AG09309 (cell line): Measurements from ENCODE around the gene RETSAT.
"Not testable (repeated sequence)": the region's sequence is repeated elsewhere in the genome, so short reads cannot be mapped to it uniquely, and the experiment has no call there.

ENCODE experiments used
- DNase-seq: peaks from one replicate; pipeline ENCODE4 v3.0.0-alpha.2; 2010; ENCODE audit warnings: low read depth
- H3K4me3 ChIP-seq: 2 replicates; pipeline ENCODE4 v1.5.1; 2011; ENCODE audit warnings: mild to moderate bottlenecking, low read depth, low read length, moderate library complexity; ENCODE audit not compliant: control insufficient read depth
- CTCF ChIP-seq: IDR thresholded peaks from 2 replicates; pipeline ENCODE4 v1.5.1; 2011; ENCODE audit warnings: mild to moderate bottlenecking, low read depth, low read length, inconsistent platforms; ENCODE audit not compliant: insufficient read depth, control insufficient read depth; ENCODE audit errors: missing control alignments

RETSAT gene

DNA sequence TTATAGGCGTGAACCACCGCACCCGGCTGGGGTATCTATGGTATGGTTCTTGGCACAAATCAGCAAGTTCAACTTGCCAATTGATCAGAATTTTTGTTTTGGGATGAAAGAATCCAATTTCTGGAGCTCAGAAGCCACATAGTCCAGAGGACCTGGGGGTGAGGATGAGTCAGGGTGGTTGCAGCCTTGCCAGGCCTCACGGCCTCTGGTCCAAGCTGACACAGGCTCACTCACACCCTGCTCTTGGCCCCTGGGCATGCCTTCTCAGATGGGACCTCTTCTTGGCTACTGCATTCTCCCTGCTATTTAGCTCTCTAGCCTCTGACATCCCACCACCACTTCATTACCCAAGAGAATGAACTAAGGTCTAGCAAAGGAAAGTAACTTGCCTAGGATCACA is 39.5 kb upstream of the RETSAT start:
- DNase-seq: no peak
- H3K4me3 ChIP-seq: no peak overlapping the region
- TF ChIP-seq CTCF: no peak

DNA sequence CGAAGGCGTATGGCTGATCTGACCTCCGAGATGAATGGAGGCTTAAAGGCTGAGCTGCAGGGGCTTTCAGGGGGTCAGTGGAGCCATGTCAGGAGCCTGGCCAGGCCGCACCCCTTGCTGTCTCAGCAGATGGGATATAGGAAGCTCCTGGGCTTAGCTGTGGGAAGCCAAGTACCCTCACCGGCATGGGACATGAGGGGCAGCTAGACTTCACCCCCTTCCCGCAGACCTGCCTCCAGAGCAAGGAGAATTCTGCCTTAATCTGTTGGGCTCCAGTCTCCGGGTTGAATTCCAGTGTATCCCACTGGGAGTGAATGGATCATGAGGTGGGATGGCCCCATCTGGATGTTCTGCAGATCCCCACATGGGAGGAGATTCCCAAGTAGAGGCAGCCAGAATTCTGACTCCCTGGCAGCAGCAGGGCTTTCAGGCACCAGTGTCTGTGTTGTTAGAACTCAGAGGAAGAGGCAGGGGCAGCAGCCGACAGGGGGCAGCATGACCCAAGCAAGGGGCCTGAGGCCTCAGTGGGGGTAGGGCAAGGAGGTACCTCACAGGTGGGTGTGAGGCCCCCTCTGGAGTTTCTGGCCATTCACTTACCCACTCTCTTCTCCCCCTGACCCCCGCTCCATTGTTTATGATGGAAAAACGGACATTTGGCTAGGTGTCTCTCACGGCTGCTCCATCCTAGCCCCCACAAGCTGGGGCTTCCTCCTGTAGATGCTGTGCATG is 36.8 kb upstream of the RETSAT start:
- no peak for DNase-seq
- H3K4me3 ChIP-seq: no peak overlapping the region
- TF ChIP-seq CTCF: peak; percentile 79

GRCh38 chr2:85388878-85389538 is 34.7 kb upstream of the RETSAT start:
- no peak for TF ChIP-seq CTCF
- H3K4me3 ChIP-seq: no peak overlapping the region
- no peak for DNase-seq

DNA sequence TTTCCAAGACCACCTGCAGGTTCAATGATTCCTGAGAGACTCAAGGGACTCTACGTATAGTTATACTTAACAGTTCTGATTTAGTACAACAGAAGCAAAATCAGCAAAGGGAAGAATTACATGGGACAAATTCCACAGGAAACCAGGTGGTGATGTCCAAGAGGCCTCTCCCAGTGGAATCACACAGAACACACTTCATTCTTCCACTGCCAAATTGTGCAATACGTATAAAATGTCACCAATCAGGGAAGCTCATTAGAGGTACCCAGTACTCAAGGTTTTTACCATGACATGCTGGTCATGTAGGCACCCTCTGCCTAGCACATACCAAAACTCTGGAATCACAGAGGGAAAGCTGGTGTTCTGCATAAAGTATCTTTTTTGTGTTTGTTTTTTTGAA is 33.4 kb upstream of the RETSAT start:
- no peak overlapping the region for H3K4me3 ChIP-seq
- TF ChIP-seq CTCF: no peak
- no peak for DNase-seq

DNA sequence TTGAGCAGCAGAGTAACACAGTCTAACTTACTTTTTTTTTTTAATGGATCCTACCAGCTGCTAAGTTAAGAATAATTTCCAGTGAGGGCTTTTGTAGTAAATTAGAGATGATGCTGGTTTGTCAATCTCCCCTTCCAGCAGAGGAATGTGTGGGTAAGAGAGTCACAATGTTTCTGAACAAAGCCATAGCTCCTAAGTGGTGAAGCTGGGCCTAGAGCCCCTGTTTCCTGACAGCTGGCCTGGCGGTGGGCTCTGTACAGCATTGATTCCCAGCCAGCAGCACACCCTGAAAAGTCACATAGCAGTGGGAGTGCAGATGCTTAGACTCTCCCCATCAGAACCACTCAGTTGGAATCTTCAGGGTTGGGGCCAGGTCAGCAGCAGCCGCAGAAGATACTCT is 31.4 kb upstream of the RETSAT start:
- no peak overlapping the region for H3K4me3 ChIP-seq
- DNase-seq: no peak
- TF ChIP-seq CTCF: no peak

DNA sequence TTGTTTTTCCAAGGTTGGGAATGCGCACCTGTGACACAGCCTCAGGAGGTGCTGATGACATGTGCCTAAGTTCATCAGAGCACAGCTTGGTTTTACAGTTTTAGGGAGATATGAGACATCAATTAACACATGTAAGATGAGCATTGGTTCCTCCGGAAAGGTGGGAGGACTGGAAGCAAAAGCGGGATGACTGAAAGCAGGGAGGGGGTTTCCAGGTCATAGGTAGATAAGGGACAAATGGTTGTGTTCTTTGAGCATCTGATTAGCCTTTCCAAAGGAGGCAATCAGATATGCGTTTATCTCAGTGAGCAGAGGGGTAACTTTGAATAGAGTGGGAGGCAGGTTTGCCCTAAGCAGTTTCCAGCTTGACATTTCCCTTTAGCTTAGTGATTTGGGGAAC is 29.5 kb upstream of the RETSAT start:
- no peak for DNase-seq
- TF ChIP-seq CTCF: no peak
- no peak overlapping the region for H3K4me3 ChIP-seq

DNA sequence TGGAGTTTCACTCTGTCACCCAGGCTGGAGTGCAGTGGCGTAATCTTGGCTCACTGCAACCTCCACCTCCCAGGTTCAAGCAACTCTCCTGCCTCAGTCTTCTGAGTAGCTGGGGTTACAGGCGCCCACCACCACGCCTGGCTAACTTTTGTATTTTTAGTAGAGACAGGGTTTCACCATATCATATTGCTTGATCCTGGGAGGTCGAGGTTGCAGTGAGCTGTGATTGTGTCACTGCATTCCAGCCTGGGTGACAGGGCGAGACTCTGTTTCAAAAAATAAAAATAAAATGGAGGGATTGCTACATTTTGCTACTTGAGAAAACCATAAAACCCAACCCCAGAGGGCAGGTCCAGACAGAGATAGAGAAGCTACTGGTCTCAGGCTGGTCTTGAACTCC is 28.8 kb upstream of the RETSAT start:
- DNase-seq, H3K4me3 ChIP-seq: not testable (repeated sequence)
